Gastrocnemius medialis (tissue), 4 donors: ENCODE measurements around the gene CNP.

Source experiments
- POLR2A ChIP-seq, 2 donors: fragments of 450-650 bp; IDR thresholded peaks; one replicate each; pipeline ENCODE4 v1.6.1; 2017; ENCODE audit warnings: antibody characterized with exemption in 2 of 2, mild to moderate bottlenecking in 2 of 2, moderate library complexity in 2 of 2
- TF ChIP-seq, protein P1 (sequence below), 5 experiments: fragments of 450-650 bp in 3 of 5; fragments of 200-600 bp in 2 of 5; sonication (generic) in 2 of 5; IDR thresholded peaks in 4 of 5; conservative IDR thresholded peaks in 1 of 5; 1 replicate in 4 of 5; 2 replicates in 1 of 5; pipeline ENCODE4 v1.5.1; 2016 to 2019; ENCODE audit warnings: antibody characterized with exemption in 5 of 5, mild to moderate bottlenecking in 3 of 5, moderate library complexity in 3 of 5

- TF ChIP-seq, protein P1, sequence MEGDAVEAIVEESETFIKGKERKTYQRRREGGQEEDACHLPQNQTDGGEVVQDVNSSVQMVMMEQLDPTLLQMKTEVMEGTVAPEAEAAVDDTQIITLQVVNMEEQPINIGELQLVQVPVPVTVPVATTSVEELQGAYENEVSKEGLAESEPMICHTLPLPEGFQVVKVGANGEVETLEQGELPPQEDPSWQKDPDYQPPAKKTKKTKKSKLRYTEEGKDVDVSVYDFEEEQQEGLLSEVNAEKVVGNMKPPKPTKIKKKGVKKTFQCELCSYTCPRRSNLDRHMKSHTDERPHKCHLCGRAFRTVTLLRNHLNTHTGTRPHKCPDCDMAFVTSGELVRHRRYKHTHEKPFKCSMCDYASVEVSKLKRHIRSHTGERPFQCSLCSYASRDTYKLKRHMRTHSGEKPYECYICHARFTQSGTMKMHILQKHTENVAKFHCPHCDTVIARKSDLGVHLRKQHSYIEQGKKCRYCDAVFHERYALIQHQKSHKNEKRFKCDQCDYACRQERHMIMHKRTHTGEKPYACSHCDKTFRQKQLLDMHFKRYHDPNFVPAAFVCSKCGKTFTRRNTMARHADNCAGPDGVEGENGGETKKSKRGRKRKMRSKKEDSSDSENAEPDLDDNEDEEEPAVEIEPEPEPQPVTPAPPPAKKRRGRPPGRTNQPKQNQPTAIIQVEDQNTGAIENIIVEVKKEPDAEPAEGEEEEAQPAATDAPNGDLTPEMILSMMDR (IDR thresholded peaks at IDR 0.05 in 4 of 5, conservative IDR thresholded peaks at IDR 0.05 in 1 of 5): no peak
- TF ChIP-seq POLR2A (IDR thresholded peaks at IDR 0.05): no peak
Observed at GRCh38 chr17:42002792-42003301, 36.3 kb downstream of the CNP start.
